KOPT-K1 (cell line): ENCODE results near the gene VWF.
"Not testable (repeated sequence)": the region's sequence is repeated elsewhere in the genome, so short reads cannot be mapped to it uniquely, and the experiment has no call there.

Source experiments
- H3K27ac ChIP-seq: fragments of 200-600 bp; sonication (generic); 2 replicates; pipeline ENCODE4 v1.5.1; 2016; ENCODE audit warnings: antibody characterized with exemption, mild to moderate bottlenecking, low read depth, low read length; ENCODE audit not compliant: poor library complexity, severe bottlenecking
- H3K36me3 ChIP-seq: fragments of 200-600 bp; sonication (generic); 2 replicates; pipeline ENCODE4 v1.5.1; 2017; ENCODE audit warnings: antibody characterized with exemption, mild to moderate bottlenecking, low read length, moderate library complexity; ENCODE audit not compliant: insufficient read depth
- H3K9me3 ChIP-seq: fragments of 200-600 bp; sonication (generic); 2 replicates; pipeline ENCODE4 v1.5.1; 2017; ENCODE audit warnings: antibody characterized with exemption, low read length, mild to moderate bottlenecking; ENCODE audit not compliant: insufficient read depth, poor library complexity, severe bottlenecking

Gene VWF

DNA sequence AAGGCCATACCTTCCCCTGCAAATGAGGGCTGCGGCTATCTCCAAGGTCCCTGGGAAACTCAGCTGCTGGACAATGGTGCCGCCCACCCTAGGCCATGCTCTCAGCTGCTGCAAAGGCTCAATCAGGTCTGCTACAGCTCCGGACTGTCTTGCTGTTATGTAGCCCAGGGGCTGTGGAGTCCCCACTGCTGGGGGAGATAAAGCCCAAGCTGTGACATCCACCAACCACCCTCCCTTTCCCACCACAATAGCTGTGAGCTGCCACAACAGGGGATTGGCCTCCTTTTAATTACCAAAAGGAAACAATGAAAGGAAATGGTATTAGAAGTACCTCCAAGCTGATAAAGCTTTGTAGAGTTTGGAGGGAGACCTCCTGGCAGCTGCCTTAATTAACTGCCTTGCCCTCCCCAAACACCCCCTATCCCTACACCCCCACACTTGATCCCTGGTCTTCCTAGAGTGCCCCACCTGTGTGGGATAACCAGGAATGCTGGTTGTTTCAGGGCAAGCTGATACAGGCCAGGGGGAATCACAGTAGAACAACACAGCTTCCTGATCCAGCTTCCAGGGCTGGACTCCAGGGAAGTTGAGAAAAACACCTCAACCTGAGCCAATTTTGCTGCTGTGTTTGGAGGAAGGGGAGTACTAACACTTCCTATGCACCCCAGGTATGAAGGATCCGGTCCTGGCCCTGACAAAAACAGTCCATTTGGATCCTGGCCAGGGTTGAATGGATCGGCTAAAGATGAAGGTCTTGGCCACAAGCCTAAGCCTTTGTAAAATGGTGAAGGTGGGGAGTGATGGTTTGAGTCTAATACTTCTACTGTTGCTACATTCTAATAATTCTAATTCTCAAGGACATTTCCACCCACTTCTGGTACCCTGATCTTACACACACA lies at the start of gene VWF:
Gene VWF (minus strand): TSS at position 260 of the 899 bp plus-strand sequence. CDS start 1,474 bp downstream, outside the sequence.
- H3K36me3 ChIP-seq: no peaks in the 10 kb centered on the region
- no peaks in the 10 kb centered on the region for H3K9me3 ChIP-seq
- H3K27ac ChIP-seq: no peak within 1 kb of the TSS

DNA sequence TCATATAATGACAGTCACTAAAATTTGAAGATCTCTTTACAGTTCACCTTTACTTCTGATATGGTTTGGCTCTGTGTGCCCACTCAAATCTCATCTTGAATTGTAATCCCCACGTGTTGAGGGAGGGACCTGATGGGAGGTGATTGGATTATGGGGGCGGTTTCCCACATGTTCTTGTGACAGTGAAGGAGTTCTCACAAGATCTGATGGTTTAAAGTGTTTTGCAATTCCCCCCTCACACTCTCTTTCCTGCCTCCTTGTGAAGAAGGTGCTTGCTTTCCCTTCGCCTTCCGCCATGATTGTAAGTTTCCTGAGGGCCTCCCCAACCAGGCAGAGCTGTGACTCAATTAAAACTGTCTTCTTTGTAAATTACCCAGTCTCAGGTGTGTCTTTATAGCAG lies 48.4 kb upstream of the VWF start:
- no peak overlapping the region for H3K27ac ChIP-seq
- H3K9me3 ChIP-seq: no peaks in the 10 kb centered on the region
- H3K36me3 ChIP-seq: no peaks in the 10 kb centered on the region

GRCh38 chr12:6172086-6172485 lies 47.6 kb upstream of the VWF start:
- Histone ChIP-seq H3K27ac (no peak overlapping the region), H3K9me3 (no peaks in the 10 kb centered on the region), H3K36me3 (no peaks in the 10 kb centered on the region)

GRCh38 chr12:6171409-6172015 lies 47.0 kb upstream of the VWF start:
- no peak overlapping the region for H3K27ac ChIP-seq
- H3K36me3 ChIP-seq: no peaks in the 10 kb centered on the region
- no peaks in the 10 kb centered on the region for H3K9me3 ChIP-seq

DNA sequence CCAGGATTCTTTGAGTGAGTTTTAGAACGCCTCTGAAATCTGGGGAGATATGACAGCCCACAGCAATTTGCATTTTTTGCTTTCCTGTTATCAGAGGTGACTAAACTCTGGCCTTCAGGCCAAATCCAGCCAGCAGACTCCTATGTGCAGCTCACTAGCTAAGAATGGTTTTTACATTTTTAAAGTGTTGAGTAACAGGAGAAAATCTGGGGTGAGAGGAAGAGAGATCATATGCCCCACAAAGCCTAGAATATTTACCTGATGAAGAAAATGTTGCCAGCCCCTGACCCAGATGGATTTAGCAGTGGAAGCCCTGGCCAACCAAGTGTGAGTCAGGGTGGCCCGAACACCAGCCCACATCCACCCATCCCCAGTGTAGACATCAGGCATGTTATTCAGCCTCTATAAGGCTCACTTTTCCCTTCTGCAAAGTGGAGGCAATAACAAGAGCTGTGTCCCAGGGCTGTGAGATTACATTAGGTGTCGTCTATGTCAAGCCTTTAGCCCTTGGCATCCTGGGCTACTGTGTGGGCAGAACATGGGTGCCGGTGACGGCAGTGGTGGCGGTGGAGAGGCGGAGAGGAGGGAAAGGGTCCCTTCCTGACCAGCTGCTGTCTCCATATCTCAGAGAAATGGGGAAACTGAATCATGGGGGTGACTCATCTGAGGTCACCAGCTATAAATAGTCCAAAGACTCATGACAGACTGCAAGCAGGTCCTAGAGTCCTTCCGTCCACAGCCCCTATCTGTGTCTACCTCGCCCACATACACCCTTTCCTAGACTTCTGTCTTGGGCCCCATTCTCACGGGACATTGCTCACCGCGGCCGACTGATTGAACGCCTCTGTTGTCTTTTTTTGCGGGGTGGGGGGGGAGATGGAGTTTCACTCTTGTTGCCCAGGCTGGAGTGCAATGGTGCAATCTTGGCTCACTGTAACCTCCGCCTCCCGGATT lies 43.1 kb upstream of the VWF start:
- H3K9me3 ChIP-seq: no peaks in the 10 kb centered on the region
- H3K27ac ChIP-seq: no peak overlapping the region
- no peaks in the 10 kb centered on the region for H3K36me3 ChIP-seq

DNA sequence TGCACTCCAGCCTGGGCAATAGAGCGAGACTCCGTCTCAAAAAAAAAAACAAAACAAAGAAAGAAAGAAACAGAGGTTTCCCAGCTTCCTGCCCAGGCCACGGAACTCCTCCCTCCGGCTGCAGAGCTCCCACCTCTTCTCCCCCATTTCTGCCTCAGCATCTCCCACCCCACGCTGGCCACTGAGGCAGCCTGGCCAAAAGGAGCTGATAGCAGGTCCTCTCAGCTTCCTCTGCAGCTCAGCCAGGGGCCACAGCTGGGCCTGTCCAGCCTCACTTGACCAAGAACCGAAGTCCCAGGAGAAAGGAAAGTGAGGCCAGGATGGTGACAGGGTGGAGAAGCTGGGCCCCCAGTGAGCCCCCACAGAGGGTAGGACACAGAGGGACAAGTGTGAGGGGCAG lies 42.3 kb upstream of the VWF start:
- Histone ChIP-seq H3K36me3 (no peaks in the 10 kb centered on the region), H3K9me3 (no peaks in the 10 kb centered on the region), H3K27ac (no peak overlapping the region)

DNA sequence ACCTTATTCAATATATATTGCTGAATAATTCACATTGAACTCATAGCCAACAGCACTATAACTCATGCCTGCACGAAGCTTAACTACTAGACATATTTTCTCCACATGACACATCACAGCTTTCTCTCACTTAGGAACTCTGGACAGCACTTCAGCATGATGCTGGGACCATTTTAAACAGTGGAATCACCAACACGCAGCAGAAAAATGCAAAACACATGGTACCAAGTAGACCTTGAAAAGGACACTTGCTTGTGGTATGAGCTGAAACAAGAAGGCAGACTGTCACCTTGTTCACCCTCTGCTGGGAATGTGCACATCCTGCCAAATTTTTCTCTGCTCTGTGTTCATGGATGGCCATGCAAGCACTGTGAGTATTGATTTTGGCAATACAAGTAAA lies 40.9 kb upstream of the VWF start:
- Histone ChIP-seq H3K27ac (no peak overlapping the region), H3K9me3 (no peaks in the 10 kb centered on the region), H3K36me3 (no peaks in the 10 kb centered on the region)

GRCh38 chr12:6163416-6164060 lies 39.1 kb upstream of the VWF start:
- H3K27ac ChIP-seq: no peak overlapping the region
- H3K9me3 ChIP-seq: no peaks in the 10 kb centered on the region

DNA sequence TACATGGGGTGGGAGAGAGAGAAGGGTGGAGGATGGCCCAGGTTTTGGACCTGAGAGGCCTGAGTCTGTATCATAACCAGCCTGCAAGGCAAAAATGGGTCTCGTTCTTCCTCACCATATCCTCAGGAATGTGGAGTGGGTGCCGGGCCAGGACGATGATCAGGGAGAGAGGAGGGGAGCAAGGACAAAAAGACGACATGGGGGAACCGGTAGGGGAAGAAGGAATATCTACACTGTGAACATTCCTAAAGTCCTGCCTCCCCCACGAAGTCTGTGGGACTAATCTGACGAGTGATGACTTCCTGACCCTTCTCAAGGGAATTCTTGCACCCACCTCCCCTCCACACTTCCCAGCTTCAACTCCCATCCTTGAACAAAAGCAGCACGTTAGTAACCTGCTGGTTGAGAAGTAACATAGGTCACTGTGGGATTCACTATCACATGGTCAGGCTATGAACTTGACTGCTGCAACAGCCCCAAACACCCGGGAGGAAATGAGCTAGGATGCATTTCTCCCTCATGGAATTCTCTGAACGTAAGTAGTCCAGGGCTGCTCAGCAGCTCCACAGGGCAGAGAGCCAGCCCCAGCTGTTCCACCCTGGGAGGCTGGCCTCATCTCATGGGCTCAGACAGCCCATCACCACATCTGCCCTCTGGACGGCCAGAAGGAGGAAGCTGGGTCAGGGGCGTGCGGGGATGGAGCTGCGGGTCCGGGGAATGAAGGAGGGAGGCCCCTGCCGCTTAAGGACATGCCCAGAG lies 36.8 kb upstream of the VWF start:
- Histone ChIP-seq H3K9me3 (no peaks in the 10 kb centered on the region), H3K27ac (no peak overlapping the region), H3K36me3 (no peaks in the 10 kb centered on the region)

More at GRCh38 chr12:6163416-6164060, 39.1 kb upstream of the VWF start:
- no peaks in the 10 kb centered on the region for H3K36me3 ChIP-seq

DNA sequence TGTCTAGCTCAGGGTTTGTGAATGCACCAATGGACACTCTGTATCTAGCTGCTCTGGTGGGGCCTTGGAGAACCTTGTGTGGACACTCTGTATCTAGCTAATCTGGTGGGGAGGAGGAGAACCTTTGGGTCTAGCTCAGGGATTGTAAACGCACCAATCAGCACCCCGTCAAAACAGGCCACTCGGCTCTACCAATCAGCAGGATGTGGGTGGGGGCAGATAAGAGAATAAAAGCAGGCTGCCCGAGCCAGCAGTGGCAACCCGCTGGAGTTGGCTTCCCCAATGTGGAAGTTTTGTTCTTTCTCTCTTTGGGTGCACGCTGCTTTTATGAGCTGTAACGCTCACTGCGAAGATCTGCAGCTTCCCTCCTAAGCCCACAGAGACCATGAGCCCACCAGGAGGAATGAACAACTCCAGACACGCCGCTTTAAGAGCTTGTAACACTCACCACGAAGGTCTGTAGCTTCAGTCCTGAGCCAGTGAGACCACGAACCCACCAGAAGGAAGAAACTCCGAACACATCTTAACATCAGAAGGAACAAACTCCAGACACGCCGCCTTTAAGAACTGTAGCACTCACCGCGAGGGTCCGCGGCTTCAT lies 35.7 kb upstream of the VWF start:
- H3K9me3 ChIP-seq, H3K36me3 ChIP-seq, H3K27ac ChIP-seq: not testable (repeated sequence)

- H3K27ac ChIP-seq, H3K9me3 ChIP-seq, H3K36me3 ChIP-seq: not testable (repeated sequence)
Measured at GRCh38 chr12:6159166-6160011, 34.9 kb upstream of the VWF start.

GRCh38 chr12:6158749-6159148 lies 34.3 kb upstream of the VWF start:
- H3K27ac ChIP-seq: no peak overlapping the region
- no peaks in the 10 kb centered on the region for H3K36me3 ChIP-seq
- H3K9me3 ChIP-seq: no peaks in the 10 kb centered on the region

- no peaks in the 10 kb centered on the region for H3K36me3 ChIP-seq
- no peak overlapping the region for H3K27ac ChIP-seq
- no peaks in the 10 kb centered on the region for H3K9me3 ChIP-seq
Measured at GRCh38 chr12:6158255-6158654, 33.8 kb upstream of the VWF start.
